A549 (cell line): Measurements from ENCODE around the gene ITGB3. TPM values are rescaled to one million over a fixed set of nuclear protein-coding genes. Genes with fewer than 3 reads are reported as not detected.

Experiments
- ATAC-seq, 2 experiments: fragments of 200-7000 bp in 1 of 2; fragments of >200 bp in 1 of 2; cut with Nextera tagmentation in 1 of 2; cut with Tn5 transposase in 1 of 2; 3 replicates each; pipeline versions ENCODE4 v1.8.0 to v1.9.1; 2018 to 2020; ENCODE audit warnings: mild to moderate bottlenecking in 1 of 2, moderate library complexity in 1 of 2
- CTCF ChIA-PET: fragments of 300-600 bp; sonication (Branson Sonifier 250); formaldehyde crosslinking; extraction: SDS; loops from one replicate; lab custom pipeline; 2021; ENCODE audit warnings: antibody characterized with exemption, inconsistent platforms; lab: Yijun Ruan, JAX
- POLR2A ChIA-PET: fragments of 350-600 bp; formaldehyde crosslinking; extraction: SDS; loops from one replicate; lab custom pipeline; 2021; ENCODE audit warnings: antibody characterized with exemption, inconsistent platforms; lab: Yijun Ruan, JAX
- DNase-seq, 2 experiments: peaks; one replicate each; pipeline versions ENCODE4 v3.0.0 to v3.0.0-alpha.2; 2011 to 2016; ENCODE audit warnings: low read depth in 1 of 2, low spot score in 1 of 2
- FAIRE-seq: peaks from 2 replicates; lab custom pipeline; 2011; peaks lifted over from hg19 to GRCh38; lab: Jason Lieb, UNC
- H3K27ac ChIP-seq, 2 experiments: fragments of >200 bp; sonication (Bioruptor Twin); formaldehyde crosslinking; 3 replicates each; pipeline ENCODE4 v1.5.1; 2016 to 2017
- H3K4me1 ChIP-seq: fragments of >200 bp; sonication (Bioruptor Twin); formaldehyde crosslinking; 3 replicates; pipeline ENCODE4 v1.6.1; 2016
- H3K4me2 ChIP-seq: fragments of >200 bp; sonication (Bioruptor Twin); formaldehyde crosslinking; 3 replicates; pipeline ENCODE4 v1.6.1; 2016
- H3K4me3 ChIP-seq: fragments of >200 bp; sonication (Bioruptor Twin); formaldehyde crosslinking; 3 replicates; pipeline ENCODE4 v1.5.1; 2016
- H3K9me3 ChIP-seq: fragments of >200 bp; sonication (Bioruptor Twin); formaldehyde crosslinking; 3 replicates; pipeline ENCODE4 v1.6.1; 2016
- BHLHE40 ChIP-seq: IDR thresholded peaks from 2 replicates; pipeline ENCODE4 v1.6.1; 2012; ENCODE audit warnings: low read depth, low read length, inconsistent platforms
- CHD2 ChIP-seq: fragments of 150-350 bp; IDR thresholded peaks from 2 replicates; pipeline ENCODE4 v1.6.1; 2014; ENCODE audit warnings: low read length; ENCODE audit not compliant: partially characterized antibody
- EHMT2 ChIP-seq: fragments of 200-600 bp; sonication (generic); IDR thresholded peaks from 2 replicates; pipeline ENCODE4 v1.6.1; 2016; ENCODE audit warnings: antibody characterized with exemption, low read depth, mild to moderate bottlenecking, moderate library complexity
- FOSB ChIP-seq: fragments of 250-450 bp; sonication (Bioruptor Pico); IDR thresholded peaks from 2 replicates; pipeline ENCODE4 v1.5.0; 2020; ENCODE audit warnings: mild to moderate bottlenecking, moderate library complexity
- FOXS1 ChIP-seq: fragments of 250-450 bp; sonication (Bioruptor Pico); IDR thresholded peaks from 2 replicates; pipeline ENCODE4 v1.5.0; 2020; ENCODE audit warnings: mild to moderate bottlenecking, moderate library complexity
- HDAC2 ChIP-seq: fragments of 200-600 bp; sonication (generic); IDR thresholded peaks from 2 replicates; pipeline ENCODE4 v1.6.1; 2016
- HES2 ChIP-seq: fragments of >200 bp; sonication (Bioruptor Twin); formaldehyde crosslinking; IDR thresholded peaks from 2 replicates; pipeline ENCODE4 v1.6.1; 2016
- HEYL ChIP-seq: fragments of 250-450 bp; sonication (Bioruptor Pico); IDR thresholded peaks from 2 replicates; pipeline ENCODE4 v1.8.0; 2021; ENCODE audit warnings: mild to moderate bottlenecking, moderate library complexity
- HMGXB4 ChIP-seq: fragments of 250-450 bp; sonication (Bioruptor Pico); IDR thresholded peaks from 2 replicates; pipeline ENCODE4 v1.5.0; 2021; ENCODE audit warnings: mild to moderate bottlenecking, moderate library complexity, borderline replicate concordance
- HOXB13 ChIP-seq: fragments of 250-450 bp; sonication (Bioruptor Pico); IDR thresholded peaks from 2 replicates; pipeline ENCODE4 v1.5.0; 2020; ENCODE audit warnings: low read depth, mild to moderate bottlenecking, moderate library complexity
- JUN ChIP-seq, 2 experiments: fragments of >200 bp; sonication (Bioruptor Twin); formaldehyde crosslinking; IDR thresholded peaks; 2 replicates in 1 of 2; 3 replicates in 1 of 2; pipeline ENCODE4 v1.6.1; 2016 to 2017
- KDM5A ChIP-seq: fragments of 200-600 bp; sonication (generic); IDR thresholded peaks from 2 replicates; pipeline ENCODE4 v1.6.1; 2016; ENCODE audit warnings: antibody characterized with exemption, mild to moderate bottlenecking
- MAZ ChIP-seq: fragments of 150-350 bp; IDR thresholded peaks from 2 replicates; pipeline ENCODE4 v1.6.1; 2014; ENCODE audit warnings: antibody characterized with exemption, low read depth, low read length, borderline replicate concordance
- NR3C1 ChIP-seq: fragments of >200 bp; sonication (Bioruptor Twin); formaldehyde crosslinking; IDR thresholded peaks from 3 replicates; pipeline ENCODE4 v1.6.1; 2017
- PBX3 ChIP-seq: IDR thresholded peaks from 2 replicates; pipeline ENCODE4 v1.6.1; 2012
- POLR2A ChIP-seq: IDR thresholded peaks from 2 replicates; pipeline ENCODE4 v1.6.1; 2012; ENCODE audit warnings: mild to moderate bottlenecking, low read length
- RAD21 ChIP-seq, 2 experiments: fragments of >200 bp in 1 of 2; sonication (Bioruptor Twin) in 1 of 2; formaldehyde crosslinking in 1 of 2; IDR thresholded peaks in 1 of 2; conservative IDR thresholded peaks in 1 of 2; 2 replicates in 1 of 2; 3 replicates in 1 of 2; pipeline ENCODE4 v1.6.1; 2012 to 2018; ENCODE audit warnings: inconsistent platforms in 1 of 2
- RARB ChIP-seq: fragments of 250-450 bp; sonication (Bioruptor Pico); IDR thresholded peaks from 2 replicates; pipeline ENCODE4 v1.8.0; 2021; ENCODE audit warnings: mild to moderate bottlenecking, moderate library complexity
- RCOR1 ChIP-seq: fragments of 150-350 bp; IDR thresholded peaks from 2 replicates; pipeline ENCODE4 v1.6.1; 2014; ENCODE audit warnings: antibody characterized with exemption, low read length, low read depth
- RFX5 ChIP-seq: fragments of 450-650 bp; IDR thresholded peaks from 2 replicates; pipeline ENCODE4 v1.7.1; 2014; ENCODE audit warnings: antibody characterized with exemption, mild to moderate bottlenecking, moderate library complexity
- SMC3 ChIP-seq: fragments of >200 bp; sonication (Bioruptor Twin); formaldehyde crosslinking; IDR thresholded peaks from 3 replicates; pipeline ENCODE4 v1.6.1; 2018; ENCODE audit warnings: inconsistent platforms
- ZC3H11A ChIP-seq: fragments of 450-650 bp; IDR thresholded peaks from 2 replicates; pipeline ENCODE4 v1.6.1; 2014; ENCODE audit warnings: antibody characterized with exemption, mild to moderate bottlenecking
- WGBS: methylation state at CpG from one replicate; pipeline ENCODE4 v1.1.6; 2017; ENCODE audit errors: missing lambda C conversion rate; 5-methylcytosine and 5-hydroxymethylcytosine counted together
- polyA plus RNA-seq, 4 experiments: library from polyadenylated mRNA; depleted of rRNA in 3 of 4; stranded (reverse); fragments of >200 nt; fragmentation: RNase III in 1 of 4; extraction: RNeasy Plus Mini Kit Qiagen cat#74134 plus additional on column Dnase treatment in 1 of 4; gene quantifications; 2 replicates in 3 of 4; 3 replicates in 1 of 4; pipeline ENCODE4 v1.2.3, GENCODE V29; 2011 to 2017

The ITGB3 gene
- polyA plus RNA-seq, 2 of the 4 experiments (the other 2 are of a cell fraction) = 0.34 to 5.0 TPM

- no peak overlapping the region for H3K4me2 ChIP-seq
- TF ChIP-seq RCOR1 = no peak
- no peak for TF ChIP-seq FOXS1 (CRISPR knock-in tag)
- POLR2A ChIA-PET = no interaction called here
- CTCF ChIA-PET = interaction anchor here (0.9 to 9.0 kb wide), 3 partner anchors 13 to 80 kb away, joined by 3 to 204 read pairs (median 60); no protein-coding TSS in a partner anchor
- WGBS = 75% methylated on average over 2 of the region's 2 CpGs
- peaks cover 13% of the 10 kb centered on the region for H3K4me1 ChIP-seq
- H3K4me3 ChIP-seq = no peak overlapping the region
- H3K27ac ChIP-seq = no peak overlapping the region
- no peaks in the 10 kb centered on the region for H3K9me3 ChIP-seq
- DNase-seq (no peak), ATAC-seq (no peak), FAIRE-seq (no peak)
Measured at GRCh38 chr17:47235923-47236322, 17.7 kb upstream of the ITGB3 start.

DNA sequence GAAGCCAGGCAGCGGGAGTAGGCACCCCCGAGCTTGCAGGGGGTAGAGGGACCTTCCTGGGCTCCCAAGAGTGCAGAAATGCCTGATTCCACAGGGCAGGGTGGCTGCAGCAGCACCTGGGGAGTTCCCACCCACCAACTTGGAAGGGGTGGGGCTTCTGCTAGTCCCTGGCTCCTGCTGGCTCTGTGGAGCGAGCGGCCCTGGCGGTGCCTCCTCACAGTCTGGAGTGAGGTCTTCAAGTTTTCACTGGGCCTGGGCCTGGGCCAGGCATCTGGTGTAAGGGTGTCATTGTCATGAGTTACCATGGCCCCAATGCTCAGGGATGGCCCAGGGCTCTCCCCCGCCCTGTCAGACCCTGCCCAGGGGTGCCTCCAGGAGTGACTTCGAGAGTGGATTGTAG, 15.8 kb upstream of the ITGB3 start:
- Histone ChIP-seq H3K4me1 (peaks cover 13% of the 10 kb centered on the region), H3K9me3 (no peaks in the 10 kb centered on the region), H3K4me2 (no peak overlapping the region), H3K4me3 (no peak overlapping the region), H3K27ac (peak overlapping the region in 1 of 2 experiments; percentile 40; a peak in 3 of 6 replicates)
- ChIA-PET POLR2A (no interaction called here), CTCF (interaction anchor here (1.8 to 9.0 kb wide), 2 partner anchors 9 to 78 kb away, joined by 7 to 60 read pairs; no protein-coding TSS in a partner anchor)
- no peak for TF ChIP-seq JUN (IDR thresholded peaks at IDR 0.05)
- 87% methylated on average over 6 of the region's 7 CpGs for WGBS
- no peak for FAIRE-seq
- 0 out of 6 replicates have a peak, but pooled peaks of 1 of the 2 experiments have one; percentile 7 for ATAC-seq
- DNase-seq = no peak

GRCh38 chr17:47238321-47239010, 15.2 kb upstream of the ITGB3 start:
- ChIA-PET POLR2A (no interaction called here), CTCF (interaction anchor here (0.7 to 9.0 kb wide), 4 partner anchors 9 to 92 kb away, joined by 3 to 60 read pairs (median 5); no protein-coding TSS in a partner anchor)
- H3K4me2 ChIP-seq = no peak overlapping the region
- FAIRE-seq = no peak
- ATAC-seq = no peak
- H3K27ac ChIP-seq = peak overlapping the region in 1 of 2 experiments; percentile 40; a peak in 2 of 6 replicates
- no peak overlapping the region for H3K4me3 ChIP-seq
- no peaks in the 10 kb centered on the region for H3K9me3 ChIP-seq
- DNase-seq = no peak
- no peak for TF ChIP-seq ZC3H11A
- TF ChIP-seq POLR2A = no peak
- no peak for TF ChIP-seq EHMT2
- no peak for TF ChIP-seq RFX5
- no peak for TF ChIP-seq CHD2
- TF ChIP-seq MAZ = no peak
- no peak for TF ChIP-seq RAD21 (conservative IDR thresholded peaks at IDR 0.05 in 1 of 2, IDR thresholded peaks at IDR 0.05 in 1 of 2)
- TF ChIP-seq HEYL (CRISPR knock-in tag) = no peak
- 92% methylated on average over 19 of the region's 29 CpGs for WGBS
- H3K4me1 ChIP-seq = peaks cover 13% of the 10 kb centered on the region

GRCh38 chr17:47239619-47239966, 14.0 kb upstream of the ITGB3 start:
- Histone ChIP-seq H3K4me1 (peaks cover 13% of the 10 kb centered on the region), H3K4me3 (no peak overlapping the region), H3K27ac (peak overlapping the region; percentile 53 to 81), H3K9me3 (no peaks in the 10 kb centered on the region), H3K4me2 (peak overlapping the region; percentile 35; the same call in 2 of the 3 replicates)
- ChIA-PET CTCF (interaction anchor here (1.8 to 9.0 kb wide), 4 partner anchors 10 to 77 kb away, joined by 7 to 60 read pairs (median 36); partner anchors contain the start of gene ITGB3), POLR2A (interaction anchor here (1.8 kb wide), 1 partner anchor 84 kb away, joined by 6 read pairs; the partner anchor contains the start of gene EFCAB13)
- WGBS = 80% methylated on average over 7 of the region's 7 CpGs
- ATAC-seq = no peak
- FAIRE-seq = no peak
- no peak for DNase-seq
- no peak for TF ChIP-seq BHLHE40
- TF ChIP-seq FOSB (CRISPR knock-in tag) = no peak
- TF ChIP-seq HOXB13 (CRISPR knock-in tag) = no peak
- TF ChIP-seq SMC3 = no peak
- no peak for TF ChIP-seq HMGXB4 (CRISPR knock-in tag)
- TF ChIP-seq RARB = no peak
- no peak for TF ChIP-seq HES2
- TF ChIP-seq ZC3H11A = no peak
- TF ChIP-seq PBX3 = no peak
- no peak for TF ChIP-seq HDAC2
- no peak for TF ChIP-seq KDM5A
- no peak for TF ChIP-seq NR3C1
